H7 (cell line): Measurements from ENCODE around the gene TMEM255B. TPM values are rescaled to one million over a fixed set of nuclear protein-coding genes. Genes with fewer than 3 reads are reported as not detected.
"Not testable (repeated sequence)": the region's sequence is repeated elsewhere in the genome, so short reads cannot be mapped to it uniquely, and the experiment has no call there.

Experiments used
- DNase-seq: peaks from one replicate; pipeline ENCODE4 v3.0.0; 2012
- H3K27me3 ChIP-seq: 2 replicates; pipeline ENCODE4 v1.6.0; 2011; ENCODE audit warnings: mild to moderate bottlenecking, low read length; ENCODE audit not compliant: control insufficient read depth, insufficient read depth
- H3K36me3 ChIP-seq: replicated peaks from 2 replicates; pipeline ENCODE4 v1.5.1; 2011; ENCODE audit warnings: low read length; ENCODE audit not compliant: control insufficient read depth, insufficient read depth
- H3K4me3 ChIP-seq: 2 replicates; pipeline ENCODE4 v1.5.1; 2011; ENCODE audit warnings: low read depth, mild to moderate bottlenecking, control low read depth, low read length, moderate library complexity; ENCODE audit not compliant: insufficient read depth
- total RNA-seq: library from RNA; depleted of rRNA; stranded (reverse); fragments of >200 nt; shearing (Covaris generic); gene quantifications from 2 replicates; pipeline ENCODE4 v1.2.3, GENCODE V29; 2014

Gene TMEM255B
- total RNA-seq, 1 experiment from 2014 or later, result 2.7 TPM

GRCh38 chr13:113742000-113742441, 17.0 kb upstream of the TMEM255B start:
- H3K4me3 ChIP-seq, result no peak overlapping the region
- H3K36me3 ChIP-seq, result no peaks in the 10 kb centered on the region
- peak; percentile 90 for DNase-seq
- no peaks in the 10 kb centered on the region for H3K27me3 ChIP-seq

GRCh38 chr13:113742445-113743120, 16.4 kb upstream of the TMEM255B start:
- Histone ChIP-seq H3K27me3 (no peaks in the 10 kb centered on the region), H3K36me3 (no peaks in the 10 kb centered on the region), H3K4me3 (no peak overlapping the region)
- DNase-seq, result no peak

- H3K27me3 ChIP-seq, result no peaks in the 10 kb centered on the region
- no peak for DNase-seq
- no peak overlapping the region for H3K4me3 ChIP-seq
- H3K36me3 ChIP-seq, result no peaks in the 10 kb centered on the region
These were observed 15.4 kb upstream of the TMEM255B start for GRCh38 chr13:113743366-113744195.

GRCh38 chr13:113744197-113745000, 14.6 kb upstream of the TMEM255B start:
- DNase-seq, result no peak
- H3K4me3 ChIP-seq, result no peak overlapping the region
- H3K36me3 ChIP-seq, result no peaks in the 10 kb centered on the region
- no peaks in the 10 kb centered on the region for H3K27me3 ChIP-seq

- no peak for DNase-seq
- H3K36me3 ChIP-seq, result no peaks in the 10 kb centered on the region
- H3K4me3 ChIP-seq, result no peak overlapping the region
- no peaks in the 10 kb centered on the region for H3K27me3 ChIP-seq
These were observed 14.0 kb upstream of the TMEM255B start for GRCh38 chr13:113745059-113745458.

- DNase-seq, H3K4me3 ChIP-seq, H3K36me3 ChIP-seq, H3K27me3 ChIP-seq: not testable (repeated sequence)
These were observed 13.4 kb upstream of the TMEM255B start for GRCh38 chr13:113745500-113746142.

GRCh38 chr13:113746143-113746525, 12.9 kb upstream of the TMEM255B start:
- DNase-seq, result no peak
- Histone ChIP-seq H3K27me3 (no peaks in the 10 kb centered on the region), H3K36me3 (no peaks in the 10 kb centered on the region), H3K4me3 (no peak overlapping the region)

GRCh38 chr13:113746671-113747070, 12.4 kb upstream of the TMEM255B start:
- DNase-seq, result peak; percentile 73
- no peak overlapping the region for H3K4me3 ChIP-seq
- H3K36me3 ChIP-seq, result no peaks in the 10 kb centered on the region
- H3K27me3 ChIP-seq, result no peaks in the 10 kb centered on the region

- no peak for DNase-seq
- Histone ChIP-seq H3K4me3 (no peak overlapping the region), H3K27me3 (no peaks in the 10 kb centered on the region), H3K36me3 (no peaks in the 10 kb centered on the region)
These were observed 11.7 kb upstream of the TMEM255B start for GRCh38 chr13:113747291-113747833.

- no peak overlapping the region for H3K4me3 ChIP-seq
- H3K27me3 ChIP-seq, result no peaks in the 10 kb centered on the region
- no peaks in the 10 kb centered on the region for H3K36me3 ChIP-seq
- no peak for DNase-seq
These were observed 10.7 kb upstream of the TMEM255B start for GRCh38 chr13:113748101-113748861.

GRCh38 chr13:113748862-113749451, 10.1 kb upstream of the TMEM255B start:
- peak; percentile 47 for DNase-seq
- H3K4me3 ChIP-seq, result no peak overlapping the region
- H3K36me3 ChIP-seq, result no peaks in the 10 kb centered on the region
- H3K27me3 ChIP-seq, result no peaks in the 10 kb centered on the region

GRCh38 chr13:113749507-113749906, 9.5 kb upstream of the TMEM255B start:
- H3K4me3 ChIP-seq, result no peak overlapping the region
- no peaks in the 10 kb centered on the region for H3K27me3 ChIP-seq
- H3K36me3 ChIP-seq, result no peaks in the 10 kb centered on the region
- DNase-seq, result no peak

- H3K36me3 ChIP-seq, result no peaks in the 10 kb centered on the region
- DNase-seq, result no peak
- no peaks in the 10 kb centered on the region for H3K27me3 ChIP-seq
- H3K4me3 ChIP-seq, result no peak overlapping the region
These were observed 9.1 kb upstream of the TMEM255B start for GRCh38 chr13:113749967-113750366.
